Measurements from ENCODE around the gene BSG.
"Not testable (repeated sequence)": the region's sequence is repeated elsewhere in the genome, so short reads cannot be mapped to it uniquely, and the experiment has no call there.

Gene BSG

GRCh38 chr19:588741-589692 is 16.6 kb downstream of the BSG start:
- DNase-seq, result no peak

- DNase-seq, result no peak
These were observed 17.4 kb downstream of the BSG start, which contains the start of gene HCN2 for GRCh38 chr19:589693-590395. HCN2 (plus strand) TSS chr19:589881; CDS start chr19:589946, 65 bp downstream.

- DNase-seq, result no peak
These were observed 18.0 kb downstream of the BSG start for GRCh38 chr19:590396-590745.

- no peak for DNase-seq
These were observed 18.3 kb downstream of the BSG start for GRCh38 chr19:590750-591098.

GRCh38 chr19:591099-591958 is 18.9 kb downstream of the BSG start:
- no peak for DNase-seq

GRCh38 chr19:592101-592500 is 19.7 kb downstream of the BSG start:
- no peak for DNase-seq

GRCh38 chr19:593055-593454 is 20.7 kb downstream of the BSG start:
- no peak for DNase-seq

GRCh38 chr19:593505-593904 is 21.1 kb downstream of the BSG start:
- no peak for DNase-seq

GRCh38 chr19:594265-594870 is 22.0 kb downstream of the BSG start:
- DNase-seq, result no peak

GRCh38 chr19:595326-596262 is 23.2 kb downstream of the BSG start:
- DNase-seq, result no peak

GRCh38 chr19:596263-596655 is 23.9 kb downstream of the BSG start:
- DNase-seq, result no peak

- DNase-seq, result no peak
These were observed 25.3 kb downstream of the BSG start for GRCh38 chr19:597406-598315.

GRCh38 chr19:601310-601709 is 28.9 kb downstream of the BSG start:
- no peak for DNase-seq

- DNase-seq, result no peak
These were observed 29.4 kb downstream of the BSG start for GRCh38 chr19:601790-602189.

GRCh38 chr19:602391-603301 is 30.2 kb downstream of the BSG start:
- no peak for DNase-seq

- DNase-seq, result not testable (repeated sequence)
These were observed 30.9 kb downstream of the BSG start for GRCh38 chr19:603302-603639.

- DNase-seq, result not testable (repeated sequence)
These were observed 31.4 kb downstream of the BSG start for GRCh38 chr19:603779-604178.

- DNase-seq, result no peak
These were observed 32.0 kb downstream of the BSG start for GRCh38 chr19:604355-604754.
